Stimulated activated naive CD8-positive, alpha-beta T cell treated with anti-CD3 and anti-CD28 coated beads, Interleukin-15, Interleukin-2, amounts not matched to agents 100 U/mL and 50 U/mL, for 24 hours (primary cell): ENCODE data around the gene TNRC18.
A peak's percentile ranks its signal among the peaks of the same experiment; 100 is the strongest.

ENCODE experiments used
- ATAC-seq: fragments of 150-1000 bp; cut with Tn5 transposase; one replicate; pipeline ENCODE4 v1.10.0; 2021
- DNase-seq: peaks from one replicate; pipeline ENCODE4 v3.0.0; 2021

TNRC18 gene

DNA sequence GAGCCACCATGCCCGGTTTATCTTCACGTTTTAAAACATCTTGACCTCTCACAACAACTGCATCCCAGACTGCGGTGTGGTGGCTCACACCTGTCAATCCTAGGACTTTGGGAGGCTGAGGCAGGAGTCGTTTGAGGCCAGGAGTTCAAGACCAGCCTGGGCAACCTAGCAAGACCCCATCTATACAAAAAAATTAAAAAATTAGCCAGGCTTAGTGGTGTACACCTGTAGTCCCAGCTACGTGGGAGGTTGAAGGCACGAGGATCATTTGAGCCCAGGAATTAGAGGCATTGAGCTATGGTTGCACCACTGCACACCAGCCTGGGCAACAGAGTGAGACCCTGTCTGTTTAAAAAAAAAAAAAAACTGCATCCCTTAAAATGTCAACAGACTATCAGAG, 20.2 kb downstream of the TNRC18 start:
- ATAC-seq (no peak), DNase-seq (no peak)

DNA sequence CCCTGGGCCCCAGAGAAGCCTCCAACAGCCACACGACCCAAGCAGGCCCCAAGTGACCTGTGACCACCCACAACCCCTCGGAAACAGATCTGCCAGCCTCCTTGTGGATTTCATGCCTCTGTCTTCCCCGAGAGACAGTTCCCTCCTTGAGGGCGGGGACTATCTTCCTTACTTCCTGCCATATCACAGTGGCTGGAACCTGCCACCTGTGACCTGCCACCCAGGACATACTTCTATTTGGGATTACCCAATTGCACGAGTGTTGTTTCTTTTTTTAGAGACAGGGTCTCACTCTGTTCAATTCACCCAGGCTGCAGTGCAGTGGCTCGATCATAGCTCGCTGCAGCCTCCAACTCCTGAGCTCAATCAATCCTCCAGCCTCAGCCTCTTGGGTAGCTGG, 25.9 kb downstream of the TNRC18 start:
- ATAC-seq (no peak), DNase-seq (no peak)

DNA sequence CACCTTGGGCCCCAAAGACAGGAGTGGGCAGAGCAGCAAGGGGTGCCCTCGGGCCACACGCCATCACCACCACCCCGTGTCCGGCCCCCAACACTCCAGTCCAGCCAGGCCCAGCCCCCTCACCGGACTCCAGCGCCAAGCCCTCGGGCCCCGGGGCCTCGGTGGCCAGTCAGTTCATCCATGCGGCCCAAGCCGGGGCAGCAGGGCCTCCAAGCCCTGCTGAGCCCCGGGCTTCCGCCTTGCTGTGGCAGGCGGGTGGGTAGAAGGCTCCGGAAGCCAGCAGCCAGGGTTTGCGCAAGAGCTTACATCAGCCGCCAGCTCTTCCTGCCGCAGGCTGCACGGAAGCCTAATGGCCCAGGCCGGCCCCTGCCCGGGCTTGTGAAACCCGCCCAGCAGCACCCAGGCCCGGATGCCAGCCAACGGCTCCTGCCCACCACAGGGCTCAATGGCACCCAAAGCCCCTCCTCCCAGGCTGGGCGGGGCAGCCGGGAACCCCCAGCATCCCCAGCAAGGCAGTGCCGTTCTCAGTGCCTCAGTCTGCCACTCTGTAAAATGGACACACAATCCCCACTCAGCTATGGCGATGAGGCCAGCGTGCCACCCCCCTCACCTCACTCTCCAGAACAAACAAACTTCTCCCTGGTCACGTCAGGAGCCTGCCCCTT, 26.5 kb downstream of the TNRC18 start:
- DNase-seq, result peak; percentile 91
- peak; percentile 97 for ATAC-seq

DNA sequence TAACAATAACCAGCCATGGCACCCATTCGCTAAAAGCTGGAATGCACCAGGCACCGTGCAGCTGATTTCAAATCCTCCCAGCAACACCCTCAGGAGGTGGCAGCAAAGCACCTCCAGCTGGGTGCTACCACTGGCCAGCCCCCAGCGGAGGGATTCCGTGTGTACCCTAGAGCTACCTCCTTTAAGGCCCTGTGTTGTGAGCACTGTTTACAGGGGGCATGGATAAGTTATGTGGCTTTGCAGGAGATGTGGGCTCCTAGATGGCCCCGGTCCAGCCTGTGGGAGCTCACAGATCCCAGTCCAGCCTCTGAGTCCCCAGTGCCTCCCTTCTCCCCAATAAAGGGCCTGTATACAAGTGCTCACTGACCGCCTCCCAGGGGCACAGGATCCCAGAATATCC, 27.1 kb downstream of the TNRC18 start:
- peak; percentile 59 for ATAC-seq
- DNase-seq, result peak; percentile 67

DNA sequence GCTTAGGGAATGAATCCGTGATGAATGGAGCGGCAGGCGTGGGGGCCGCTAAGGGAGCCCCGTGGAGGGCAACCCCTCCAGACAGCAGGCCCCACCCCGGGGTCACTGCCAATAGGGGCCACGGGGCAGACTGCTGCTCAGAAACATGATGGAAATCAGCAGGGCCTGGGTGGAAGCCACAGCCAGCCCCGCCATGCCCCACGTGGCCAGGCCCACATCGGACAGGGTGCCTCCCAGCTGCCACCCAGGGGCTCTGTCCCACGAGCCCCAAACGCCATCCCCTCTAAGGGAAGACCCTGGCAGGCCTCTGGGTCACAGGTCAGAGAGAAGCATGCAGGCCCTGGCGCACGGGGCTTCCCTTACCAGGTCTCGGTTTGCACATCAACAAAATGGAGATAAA, 28.4 kb downstream of the TNRC18 start:
- no peak for DNase-seq
- no peak for ATAC-seq

DNA sequence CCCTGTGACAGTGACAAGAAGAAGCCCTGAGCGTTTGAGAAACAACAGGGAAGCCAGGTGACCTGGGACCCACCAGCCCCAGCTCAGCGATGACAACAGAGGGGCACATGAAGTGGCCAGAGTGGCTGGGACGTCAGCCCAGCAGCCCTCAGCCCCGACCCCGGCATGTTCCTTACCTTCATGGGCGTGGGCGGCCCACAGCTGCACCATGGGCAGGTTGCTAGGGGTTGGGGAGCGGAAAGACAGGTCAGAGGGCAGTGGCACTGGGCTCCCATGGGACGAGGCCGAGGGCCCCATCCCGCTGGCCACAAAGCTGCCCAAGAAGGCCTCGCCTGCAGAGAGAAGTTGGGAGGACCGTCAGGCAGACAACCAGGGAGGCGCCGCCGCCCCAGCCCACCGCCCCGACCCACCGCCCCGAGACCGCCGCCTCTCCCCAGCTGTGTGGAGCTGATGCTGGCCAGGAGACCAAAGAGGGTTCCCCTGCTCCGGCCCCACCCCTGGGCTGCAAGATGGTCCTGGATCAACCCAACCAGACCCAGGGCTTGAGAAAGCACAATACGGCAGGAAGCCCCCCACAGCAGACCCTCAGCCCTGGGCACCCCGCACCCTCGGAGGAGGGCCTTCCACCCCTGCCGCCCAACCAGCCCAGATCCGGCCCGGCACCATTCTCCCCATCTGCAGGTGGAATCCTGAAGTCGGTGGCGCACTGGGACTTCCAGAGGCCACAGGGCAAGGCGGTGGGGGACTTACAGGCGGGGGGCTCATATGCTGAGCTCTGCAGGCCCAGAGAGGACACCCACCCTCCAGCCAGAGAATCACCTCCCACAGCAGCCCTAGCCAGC, 29.1 kb downstream of the TNRC18 start:
- no peak for DNase-seq
- no peak for ATAC-seq

DNA sequence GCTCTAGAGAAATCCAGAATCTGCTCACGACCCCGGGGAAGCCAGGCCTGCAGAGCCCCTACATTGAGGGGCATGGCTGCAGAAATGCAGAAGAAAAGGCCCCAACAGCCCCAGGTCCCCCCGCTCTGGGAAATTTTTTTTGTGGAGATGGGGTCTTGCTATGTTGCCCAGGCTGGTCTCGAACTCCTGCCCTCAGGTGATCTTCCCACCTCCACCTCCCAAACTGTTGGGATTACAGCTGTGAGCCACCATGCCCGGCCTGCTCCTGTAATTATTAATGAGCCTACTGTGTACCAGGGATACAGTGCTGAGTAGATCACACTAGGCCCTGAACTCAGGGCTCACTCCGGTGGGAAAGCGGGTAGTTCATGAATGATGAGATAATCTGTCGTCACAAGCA, 29.9 kb downstream of the TNRC18 start:
- ATAC-seq (no peak), DNase-seq (no peak)

DNA sequence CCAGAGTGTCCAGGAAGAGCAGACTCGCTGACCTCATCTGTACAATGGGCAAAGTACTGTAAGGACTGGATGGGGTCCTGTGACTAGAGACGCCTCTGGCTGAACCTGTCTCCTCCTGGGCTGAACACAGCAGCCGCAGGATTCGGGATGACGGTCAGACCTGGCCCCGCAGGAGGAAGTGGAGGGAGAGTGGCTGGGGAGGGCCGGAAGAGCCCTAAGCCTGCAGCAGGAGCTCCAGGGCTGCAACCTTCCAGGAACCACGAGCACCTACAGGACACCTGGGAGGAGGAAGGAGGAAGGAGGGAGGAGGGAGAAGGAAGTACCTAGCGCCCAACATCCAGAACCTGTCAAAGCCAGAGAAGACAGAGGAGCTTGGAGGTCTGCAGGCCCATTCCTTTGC, 30.3 kb downstream of the TNRC18 start:
- no peak for ATAC-seq
- DNase-seq, result no peak

DNA sequence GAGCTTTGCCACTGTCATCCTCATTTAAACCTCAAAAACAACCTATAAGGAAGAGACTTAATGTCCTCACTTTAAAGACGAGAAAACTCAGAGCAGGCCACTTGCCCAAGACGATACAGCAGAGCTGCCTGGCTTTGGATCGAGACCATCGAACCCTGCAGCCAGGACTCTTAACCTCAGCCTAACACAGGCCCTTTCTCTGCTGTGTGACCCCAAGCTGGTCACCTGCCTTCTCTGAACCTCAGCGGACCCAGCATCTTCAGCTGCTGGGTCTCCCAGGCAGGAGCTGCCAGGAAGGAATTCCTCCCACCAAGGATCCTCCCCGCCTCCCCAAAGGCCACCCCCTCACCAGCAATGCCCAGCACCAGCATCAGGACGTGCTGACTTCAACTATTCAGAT, 32.7 kb downstream of the TNRC18 start:
- ATAC-seq (no peak), DNase-seq (no peak)

DNA sequence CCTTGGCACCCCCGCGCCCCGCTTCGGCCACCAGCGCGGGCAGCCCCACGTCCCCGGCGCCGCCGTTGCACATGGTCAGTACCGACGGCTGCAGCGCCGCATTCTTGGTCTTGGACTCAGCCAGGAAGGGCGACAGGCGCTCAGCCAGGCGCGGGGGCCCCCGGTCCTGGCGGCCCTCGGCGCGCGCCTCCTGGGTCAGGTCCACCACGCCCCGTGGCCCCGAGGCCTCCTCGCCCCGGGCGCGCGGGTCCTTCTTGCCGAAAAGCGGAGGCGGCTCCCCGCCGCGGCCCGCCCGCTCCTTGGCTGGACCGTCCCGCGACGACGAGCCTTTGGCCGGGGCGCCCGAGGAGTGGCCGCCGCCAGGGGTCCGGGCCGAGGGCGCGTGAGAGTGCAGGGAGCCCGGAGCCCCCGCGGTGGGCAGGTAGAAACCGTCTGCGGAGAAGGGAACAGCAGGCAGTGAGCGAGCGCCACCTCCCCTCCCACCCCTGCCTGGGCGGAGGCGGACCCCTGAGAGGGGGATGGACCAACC, 34.7 kb downstream of the TNRC18 start:
- DNase-seq (no peak), ATAC-seq (no peak)

DNA sequence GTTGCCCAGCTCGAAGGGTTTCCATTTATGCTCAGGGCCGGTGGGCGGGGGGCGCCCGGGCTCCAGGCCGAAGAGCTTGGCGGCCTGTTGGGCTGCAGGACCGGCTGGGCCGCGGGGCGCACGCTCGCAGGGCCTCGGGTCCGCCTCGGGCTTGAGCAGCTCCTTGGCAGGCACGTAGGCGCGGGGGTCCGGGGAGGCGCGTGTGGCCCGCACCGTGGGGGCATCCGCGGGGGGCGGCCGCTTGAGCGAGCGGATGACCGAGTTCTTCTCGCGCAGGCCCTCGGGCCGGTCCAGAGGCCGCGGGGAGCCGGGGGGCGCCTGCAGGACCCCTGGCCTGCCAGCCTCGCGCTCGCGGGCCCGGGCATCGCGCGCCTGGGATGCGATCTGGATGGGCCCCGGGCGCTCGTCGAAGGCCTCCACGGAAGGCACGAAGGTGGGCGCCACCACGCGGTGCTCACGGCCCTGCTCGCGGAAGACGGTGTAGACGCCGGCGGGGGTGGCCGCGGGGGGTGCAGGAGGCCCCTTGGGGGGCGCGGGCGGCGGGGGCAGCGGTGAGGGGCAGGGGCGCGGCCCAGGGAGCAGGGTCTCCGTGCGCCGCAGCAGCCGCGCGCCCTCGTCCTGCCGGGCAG, 35.2 kb downstream of the TNRC18 start:
- ATAC-seq (no peak), DNase-seq (no peak)

DNA sequence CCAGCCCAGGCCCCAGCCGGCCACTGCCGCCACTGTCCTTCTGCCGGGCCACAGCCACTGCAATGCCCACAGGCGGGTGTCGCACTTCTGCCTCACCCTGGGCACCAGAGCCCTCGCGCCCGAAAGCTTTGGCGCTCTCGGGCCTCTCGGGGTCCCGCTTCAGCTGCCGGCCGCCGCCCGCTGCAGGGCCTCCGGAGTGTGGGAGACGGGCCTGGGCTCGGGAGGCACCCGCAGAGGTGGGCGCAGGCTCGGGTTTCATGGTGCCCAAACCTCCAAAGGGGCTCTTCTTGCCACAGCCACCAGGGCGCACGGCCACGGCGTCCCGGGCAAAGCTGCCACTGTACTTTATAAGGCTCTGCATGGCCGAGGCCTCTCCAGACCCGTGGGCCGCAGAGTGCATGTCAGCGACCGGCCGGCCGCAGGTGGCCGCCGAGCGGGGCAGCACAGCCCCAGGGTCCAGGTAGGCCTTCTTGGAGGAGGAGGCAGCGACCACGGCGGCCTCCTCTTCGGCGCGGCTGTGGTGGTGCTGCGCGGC, 35.9 kb downstream of the TNRC18 start:
- DNase-seq, result no peak
- no peak for ATAC-seq

DNA sequence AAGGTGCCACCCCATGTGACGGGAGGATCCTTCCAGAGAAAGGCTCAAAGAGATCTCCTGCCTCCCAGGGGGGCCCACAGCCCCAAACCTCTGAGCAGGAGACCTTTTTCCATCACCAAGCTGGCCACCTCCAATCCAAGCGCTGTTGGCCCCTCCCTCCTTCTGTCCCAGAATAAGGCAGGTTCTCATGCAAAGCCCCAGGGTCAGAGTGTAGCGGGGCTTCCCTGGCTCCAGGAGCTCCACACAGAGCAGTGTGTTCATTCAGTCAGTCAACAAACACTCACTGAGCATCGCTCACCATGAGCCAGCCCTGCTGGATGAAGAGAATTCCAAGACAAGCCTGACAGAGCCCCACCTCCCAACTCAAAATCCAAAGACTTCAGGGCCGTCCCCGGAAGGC, 39.0 kb downstream of the TNRC18 start:
- no peak for ATAC-seq
- no peak for DNase-seq

DNA sequence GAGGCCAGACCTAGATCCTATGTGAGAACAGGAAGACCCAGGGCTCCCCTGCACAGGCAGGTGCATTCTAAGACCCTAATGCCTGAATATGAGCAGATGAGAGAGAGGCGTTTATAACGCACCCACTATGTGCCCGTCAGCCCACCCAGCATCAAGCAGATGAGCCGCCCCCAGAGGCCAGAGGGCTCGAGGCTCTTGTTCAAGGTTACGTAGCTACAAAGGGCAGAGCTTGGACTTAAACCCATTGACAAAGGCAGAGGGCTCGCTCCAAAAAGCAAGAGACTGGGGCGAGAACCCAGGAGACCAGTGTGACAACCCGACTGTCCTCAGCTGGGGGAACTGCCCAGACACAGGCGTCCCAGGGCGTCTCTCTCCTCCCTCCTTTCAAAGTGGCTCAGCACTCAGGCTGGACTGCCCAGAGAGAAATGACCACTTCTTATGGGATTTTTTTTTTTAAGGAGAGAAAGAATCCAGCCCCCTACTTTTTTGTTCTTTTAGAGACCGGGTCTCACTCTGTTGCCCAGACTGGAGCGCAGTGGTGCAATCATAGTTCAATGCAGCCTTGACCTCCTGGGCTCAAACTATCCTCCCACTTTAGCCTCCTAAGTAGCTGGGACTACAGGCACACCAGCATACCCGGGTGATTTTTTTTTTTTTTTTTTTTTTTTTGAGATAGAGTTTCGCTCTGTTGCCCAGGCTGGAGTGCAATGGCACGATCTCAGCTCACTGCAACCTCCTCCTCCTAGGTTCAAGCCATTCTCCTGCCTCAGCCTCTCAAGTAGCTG, 40.1 kb downstream of the TNRC18 start:
- DNase-seq, result no peak
- ATAC-seq, result no peak

DNA sequence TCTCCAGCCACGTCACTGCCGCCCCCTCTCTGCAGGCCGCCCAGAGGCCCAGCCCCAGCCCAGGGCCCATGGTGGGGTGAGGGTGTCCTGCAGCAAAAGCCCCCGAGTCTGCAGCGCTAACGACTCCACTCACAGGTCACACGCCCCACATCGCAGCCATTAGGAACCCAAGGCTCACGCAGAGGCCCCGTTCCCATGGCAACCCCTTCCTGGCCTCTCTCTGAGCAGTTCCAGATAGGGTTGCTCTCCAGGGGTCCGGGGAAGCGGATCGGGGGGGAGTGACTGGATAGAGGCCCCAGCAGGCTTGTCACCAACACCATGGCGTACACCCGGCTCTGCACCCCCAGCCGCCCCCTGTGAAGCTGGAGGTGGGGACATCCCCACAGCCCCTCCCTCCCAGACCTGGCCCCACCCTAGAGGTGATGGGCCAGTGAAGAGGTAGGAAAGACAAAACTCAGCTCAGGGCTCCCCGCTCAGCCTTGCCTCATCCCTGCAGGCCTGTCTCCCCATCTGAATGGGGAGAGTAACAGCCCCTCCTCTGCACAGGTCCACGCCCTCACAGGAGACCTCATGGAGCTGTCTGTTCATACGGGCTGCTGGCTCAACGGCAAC, 41.2 kb downstream of the TNRC18 start:
- no peak for ATAC-seq
- no peak for DNase-seq

DNA sequence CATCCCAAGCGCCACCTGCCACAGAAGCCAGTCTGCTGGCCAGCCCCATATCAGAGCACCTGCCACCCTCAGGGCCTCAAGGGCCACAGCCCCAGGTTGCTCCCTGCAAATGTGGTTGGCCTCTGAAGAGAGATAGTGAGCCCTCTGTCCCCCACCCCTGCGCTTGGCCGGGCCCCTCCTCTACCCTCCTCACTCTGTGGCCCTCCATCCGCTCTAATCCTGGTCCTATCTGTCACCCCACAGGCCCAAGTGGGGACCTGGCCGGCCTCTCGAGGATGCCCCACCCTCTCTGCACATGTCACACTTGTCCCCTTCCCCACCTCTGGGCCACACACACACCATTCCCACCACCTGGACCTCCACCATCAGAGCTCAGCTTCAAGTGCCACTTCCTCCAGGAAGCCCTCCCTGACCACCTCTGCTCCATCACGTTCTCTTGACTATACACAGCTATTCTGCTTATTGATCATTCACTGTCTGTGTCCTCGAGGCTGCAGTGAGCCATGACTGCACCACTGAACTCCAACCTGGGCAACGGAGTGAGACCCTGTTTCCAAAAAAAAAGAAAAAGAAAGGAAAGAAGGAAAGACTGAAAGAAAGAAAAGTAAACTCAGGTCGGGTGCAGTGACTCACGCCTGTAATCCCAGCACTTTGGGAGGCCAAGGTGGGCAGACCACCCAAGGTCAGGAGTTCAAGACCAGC, 42.4 kb downstream of the TNRC18 start:
- no peak for DNase-seq
- no peak for ATAC-seq

DNA sequence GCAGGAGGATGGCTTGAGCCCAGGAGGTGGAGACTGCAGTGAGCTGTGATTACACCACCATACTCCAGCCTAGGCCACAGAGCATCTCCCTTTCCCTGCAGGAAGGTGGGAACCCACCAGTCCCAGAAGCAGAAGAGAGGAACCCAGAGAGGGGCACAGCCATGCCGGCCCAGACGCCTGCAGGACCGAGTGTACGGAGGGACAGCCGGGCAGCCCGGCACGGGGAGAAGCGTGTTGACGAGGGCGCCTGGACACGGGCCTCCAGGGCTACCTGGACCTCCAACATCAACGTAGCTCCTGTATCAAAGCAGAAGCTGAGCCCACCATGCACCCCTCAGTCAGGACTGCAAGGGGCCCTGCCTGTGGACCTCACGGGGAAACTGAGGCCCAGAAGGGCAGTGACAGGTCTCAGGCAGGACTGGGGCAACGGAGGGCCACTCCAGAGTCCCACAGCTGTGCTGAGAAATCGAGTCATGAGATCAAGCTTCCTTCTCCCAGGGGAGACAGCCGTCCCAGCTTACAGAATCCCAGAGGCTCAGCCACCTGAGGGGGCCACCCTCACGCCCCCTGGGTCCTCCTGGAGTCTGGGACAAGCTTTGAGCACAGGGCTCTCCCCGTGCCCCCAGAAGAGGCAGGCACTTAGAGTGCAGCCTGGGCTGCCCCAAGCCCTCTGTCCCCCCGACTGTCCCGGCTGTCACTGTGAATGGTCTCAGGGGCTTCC, 43.1 kb downstream of the TNRC18 start:
- ATAC-seq, result no peak
- no peak for DNase-seq

DNA sequence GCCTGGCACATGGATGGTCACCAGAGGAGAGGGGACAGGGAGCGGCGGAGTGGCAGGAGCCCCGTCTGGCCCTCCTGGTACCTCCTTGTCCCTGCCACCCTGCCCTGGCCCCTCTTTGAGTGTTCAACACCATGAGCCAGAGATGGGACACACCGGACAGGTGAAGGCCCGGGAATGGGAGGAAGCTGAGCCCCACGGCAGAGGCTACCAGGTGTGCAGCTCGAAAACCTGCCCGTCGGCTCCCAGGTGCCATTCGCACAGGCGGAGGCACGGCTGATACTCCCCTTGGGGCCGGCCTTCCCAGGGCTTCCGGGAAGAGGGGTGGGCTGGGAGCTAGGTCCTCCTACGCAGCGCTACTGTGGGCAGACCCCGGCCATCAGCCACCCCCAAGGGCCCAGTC, 44.1 kb downstream of the TNRC18 start:
- ATAC-seq (no peak), DNase-seq (no peak)

DNA sequence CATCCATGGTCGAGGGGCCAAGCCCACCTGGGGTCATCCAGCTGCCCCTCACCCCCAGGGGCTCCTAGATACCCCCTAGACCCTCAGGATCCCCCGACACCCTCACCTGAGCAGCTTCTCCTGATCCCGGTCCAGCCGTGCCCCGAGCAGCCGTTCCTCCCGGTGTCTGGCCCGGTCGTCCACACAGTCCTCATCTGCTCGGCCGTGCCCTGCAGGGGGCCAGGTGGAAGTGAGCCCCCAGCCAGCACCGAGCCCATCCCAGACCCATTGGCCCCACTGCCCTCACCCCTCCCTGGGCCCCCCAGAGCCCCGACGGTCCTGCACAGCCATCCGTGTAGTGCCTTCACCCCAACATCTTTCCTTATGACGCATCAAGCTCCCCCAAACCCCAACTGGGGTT, 45.8 kb downstream of the TNRC18 start:
- no peak for ATAC-seq
- DNase-seq, result no peak

DNA sequence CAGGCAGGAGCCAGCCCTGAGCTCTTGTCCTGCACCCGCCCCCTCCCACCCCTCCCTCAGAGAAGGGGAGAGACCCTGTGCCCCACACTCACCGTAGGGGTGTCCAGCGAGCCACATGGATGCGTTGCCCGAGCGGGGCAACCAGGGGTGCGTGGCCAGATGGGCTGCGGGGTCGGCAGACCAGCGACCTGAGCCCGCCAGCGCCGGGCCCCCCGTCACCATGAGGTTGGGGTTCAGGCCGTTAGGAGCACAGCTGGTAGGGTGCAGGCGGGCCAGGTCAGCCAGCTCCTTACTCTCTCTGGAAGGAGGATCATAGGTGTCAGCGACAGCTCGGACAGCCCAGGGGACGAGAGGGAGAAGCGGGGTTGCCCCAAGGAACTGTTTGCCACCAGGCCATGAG, 46.4 kb downstream of the TNRC18 start:
- ATAC-seq, result no peak

More for the DNA sequence above, 46.4 kb downstream of the TNRC18 start:
- no peak for DNase-seq
